ENCODE measurements around the gene PTGES3L.

- no peak for TF ChIP-seq POLR2A (IDR thresholded peaks at IDR 0.05)
- no peak for TF ChIP-seq POLR2AphosphoS5 (IDR thresholded peaks at IDR 0.05)
- no peak for TF ChIP-seq CTCF (IDR thresholded peaks at IDR 0.05)
Measured at GRCh38 chr17:42989141-42989540, 9.3 kb upstream of the PTGES3L start.
